Body of pancreas (tissue), 4 donors: ENCODE data around the gene CDKL4.

Experiments
- POLR2A ChIP-seq, 3 donors: fragments of 450-650 bp; IDR thresholded peaks; one replicate each; pipeline ENCODE4 v1.6.1; 2016; ENCODE audit warnings: antibody characterized with exemption in 3 of 3, mild to moderate bottlenecking in 2 of 3
- TF ChIP-seq, protein P1 (sequence below), 7 experiments: fragments of 450-650 bp in 4 of 7; fragments of 200-600 bp in 3 of 7; sonication (generic) in 3 of 7; IDR thresholded peaks; one replicate each; pipeline ENCODE4 v1.5.1; 2016 to 2019; ENCODE audit warnings: antibody characterized with exemption in 7 of 7

DNA sequence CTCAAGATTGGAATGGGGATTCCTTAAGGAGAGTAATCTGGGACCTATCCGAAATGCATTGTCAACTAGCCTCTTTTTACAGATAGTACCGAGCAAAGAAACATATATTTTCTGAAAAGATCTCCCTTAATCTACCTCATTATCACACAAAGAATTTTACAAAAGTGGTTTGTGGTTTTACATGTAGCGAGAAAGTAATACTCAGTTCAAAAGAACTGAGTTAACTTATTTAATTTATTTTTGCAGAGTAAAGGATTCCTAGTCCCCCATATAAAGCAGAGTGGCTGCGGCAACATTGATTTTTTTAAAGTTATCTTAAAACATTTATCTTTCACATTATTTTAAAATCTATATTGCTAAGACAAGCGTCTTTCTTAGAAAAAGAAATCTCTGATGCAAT, 107.0 kb downstream of the CDKL4 start:
- TF ChIP-seq, protein P1, sequence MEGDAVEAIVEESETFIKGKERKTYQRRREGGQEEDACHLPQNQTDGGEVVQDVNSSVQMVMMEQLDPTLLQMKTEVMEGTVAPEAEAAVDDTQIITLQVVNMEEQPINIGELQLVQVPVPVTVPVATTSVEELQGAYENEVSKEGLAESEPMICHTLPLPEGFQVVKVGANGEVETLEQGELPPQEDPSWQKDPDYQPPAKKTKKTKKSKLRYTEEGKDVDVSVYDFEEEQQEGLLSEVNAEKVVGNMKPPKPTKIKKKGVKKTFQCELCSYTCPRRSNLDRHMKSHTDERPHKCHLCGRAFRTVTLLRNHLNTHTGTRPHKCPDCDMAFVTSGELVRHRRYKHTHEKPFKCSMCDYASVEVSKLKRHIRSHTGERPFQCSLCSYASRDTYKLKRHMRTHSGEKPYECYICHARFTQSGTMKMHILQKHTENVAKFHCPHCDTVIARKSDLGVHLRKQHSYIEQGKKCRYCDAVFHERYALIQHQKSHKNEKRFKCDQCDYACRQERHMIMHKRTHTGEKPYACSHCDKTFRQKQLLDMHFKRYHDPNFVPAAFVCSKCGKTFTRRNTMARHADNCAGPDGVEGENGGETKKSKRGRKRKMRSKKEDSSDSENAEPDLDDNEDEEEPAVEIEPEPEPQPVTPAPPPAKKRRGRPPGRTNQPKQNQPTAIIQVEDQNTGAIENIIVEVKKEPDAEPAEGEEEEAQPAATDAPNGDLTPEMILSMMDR (IDR thresholded peaks at IDR 0.05) = no peak
- no peak for TF ChIP-seq POLR2A (IDR thresholded peaks at IDR 0.05)
